GM13976 (cell line): ENCODE results near the gene LRMDA.

Experiments
- DNase-seq: peaks from one replicate; pipeline ENCODE4 v3.0.0; 2012; ENCODE audit warnings: low spot score
- CTCF ChIP-seq: IDR thresholded peaks from 2 replicates; pipeline ENCODE4 v1.5.1; 2012; ENCODE audit warnings: borderline replicate concordance, mild to moderate bottlenecking; ENCODE audit not compliant: insufficient read depth; ENCODE audit errors: extremely low read depth, missing control alignments, control extremely low read depth
- in situ Hi-C: fragments of 300-500 bp; cut with MboI; formaldehyde crosslinking; loops from one replicate; pipeline ENCODE4 v1.12.0; 2022; ENCODE audit warnings: low sequenced_read_pairs, mixed read lengths, inconsistent platforms; ENCODE audit not compliant: unreplicated experiment

Gene LRMDA

GRCh38 chr10:75940742-75941141, 509.3 kb downstream of the LRMDA start:
- no peak for TF ChIP-seq CTCF
- no peak for DNase-seq
- in situ Hi-C loops: no loop called here

- no peak for TF ChIP-seq CTCF
- no peak for DNase-seq
- in situ Hi-C loops: no loop called here
Measured at GRCh38 chr10:75941223-75941801, 509.9 kb downstream of the LRMDA start.

- DNase-seq: no peak
- TF ChIP-seq CTCF: no peak
- in situ Hi-C loops: no loop called here
Measured at GRCh38 chr10:75944061-75944460, 512.6 kb downstream of the LRMDA start.

GRCh38 chr10:75948583-75948982, 517.2 kb downstream of the LRMDA start:
- in situ Hi-C loops: no loop called here
- TF ChIP-seq CTCF: no peak
- no peak for DNase-seq

- TF ChIP-seq CTCF: no peak
- in situ Hi-C loops: no loop called here
- no peak for DNase-seq
Measured at GRCh38 chr10:75950307-75950706, 518.9 kb downstream of the LRMDA start.

GRCh38 chr10:75950997-75951589, 519.7 kb downstream of the LRMDA start:
- TF ChIP-seq CTCF: no peak
- in situ Hi-C loops: no loop called here
- DNase-seq: no peak
